ENCODE measurements around the gene SPAG8.

The SPAG8 gene

GRCh38 chr9:35769763-35770162 lies 42.3 kb downstream of the SPAG8 start:
- H3K4me3 ChIP-seq (ENCODE audit: low read depth, low read length): no peak overlapping the region
- DNase-seq (ENCODE audit: low read depth): no peak
- no peak for TF ChIP-seq CTCF (IDR thresholded peaks at IDR 0.05; ENCODE audit: control insufficient read depth, extremely low read depth, insufficient read depth)

- H3K4me3 ChIP-seq (ENCODE audit: low read depth, low read length): no peak overlapping the region
- TF ChIP-seq CTCF (IDR thresholded peaks at IDR 0.05; ENCODE audit: control insufficient read depth, extremely low read depth, insufficient read depth): no peak
- DNase-seq (ENCODE audit: low read depth): no peak
These were observed 44.6 kb downstream of the SPAG8 start for GRCh38 chr9:35767458-35767857.

- no peak overlapping the region for H3K4me3 ChIP-seq (ENCODE audit: low read depth, low read length)
- DNase-seq (ENCODE audit: low read depth): no peak
- TF ChIP-seq CTCF (IDR thresholded peaks at IDR 0.05; ENCODE audit: control insufficient read depth, extremely low read depth, insufficient read depth): no peak
These were observed 45.1 kb downstream of the SPAG8 start for GRCh38 chr9:35766997-35767396.

- no peak for DNase-seq (ENCODE audit: low read depth)
These were observed 48.3 kb downstream of the SPAG8 start for GRCh38 chr9:35763803-35764202.

GRCh38 chr9:35763181-35763580 lies 48.9 kb downstream of the SPAG8 start:
- TF ChIP-seq CTCF (IDR thresholded peaks at IDR 0.05; ENCODE audit: control insufficient read depth, extremely low read depth, insufficient read depth): no peak
- no peak for DNase-seq (ENCODE audit: low read depth)
- no peak overlapping the region for H3K4me3 ChIP-seq (ENCODE audit: low read depth, low read length)

More at GRCh38 chr9:35763803-35764202, 48.3 kb downstream of the SPAG8 start:
- no peak overlapping the region for H3K4me3 ChIP-seq (ENCODE audit: low read depth, low read length)
- TF ChIP-seq CTCF (IDR thresholded peaks at IDR 0.05; ENCODE audit: control insufficient read depth, extremely low read depth, insufficient read depth): no peak

- H3K4me3 ChIP-seq (ENCODE audit: low read depth, low read length): no peak overlapping the region
- no peak for TF ChIP-seq CTCF (IDR thresholded peaks at IDR 0.05; ENCODE audit: control insufficient read depth, extremely low read depth, insufficient read depth)
- DNase-seq (ENCODE audit: low read depth): no peak
These were observed 51.4 kb downstream of the SPAG8 start for GRCh38 chr9:35760651-35761050.

- no peak overlapping the region for H3K4me3 ChIP-seq (ENCODE audit: low read depth, low read length)
- no peak for DNase-seq (ENCODE audit: low read depth)
- no peak for TF ChIP-seq CTCF (IDR thresholded peaks at IDR 0.05; ENCODE audit: control insufficient read depth, extremely low read depth, insufficient read depth)
These were observed 52.3 kb downstream of the SPAG8 start for GRCh38 chr9:35759795-35760194.

All from LNCaP clone FGC (cell line).